Stimulated activated CD8-positive, alpha-beta memory T cell treated with anti-CD3 and anti-CD28 coated beads, Interleukin-4, amount 100 ng/mL, for 48 hours (primary cell): Measurements from ENCODE around the gene GPR78.

Source experiments
- DNase-seq: peaks from one replicate; pipeline ENCODE4 v3.0.0-alpha.2; 2020

The GPR78 gene

GRCh38 chr4:8580321-8581093, at the start of gene GPR78:
GPR78 (plus strand) TSS chr4:8580392; CDS start chr4:8580983, 591 bp downstream.
- peak; percentile 74 for DNase-seq

- DNase-seq, result no peak
These were observed 47.9 kb upstream of the GPR78 start for GRCh38 chr4:8532245-8532781.

GRCh38 chr4:8533274-8533865, 46.8 kb upstream of the GPR78 start:
- DNase-seq, result no peak

- no peak for DNase-seq
These were observed 46.1 kb upstream of the GPR78 start for GRCh38 chr4:8534129-8534528.

GRCh38 chr4:8534611-8535010, 45.6 kb upstream of the GPR78 start:
- DNase-seq, result no peak

- DNase-seq, result no peak
These were observed 43.7 kb upstream of the GPR78 start for GRCh38 chr4:8536467-8536866.

GRCh38 chr4:8537041-8537461, 43.1 kb upstream of the GPR78 start:
- DNase-seq, result no peak

- DNase-seq, result no peak
These were observed 42.0 kb upstream of the GPR78 start for GRCh38 chr4:8538076-8538702.

- DNase-seq, result no peak
These were observed 41.3 kb upstream of the GPR78 start for GRCh38 chr4:8538703-8539567.

- no peak for DNase-seq
These were observed 40.5 kb upstream of the GPR78 start for GRCh38 chr4:8539661-8540060.

GRCh38 chr4:8540072-8540471, 40.1 kb upstream of the GPR78 start:
- DNase-seq, result no peak

GRCh38 chr4:8540586-8540985, 39.6 kb upstream of the GPR78 start:
- DNase-seq, result no peak

- DNase-seq, result no peak
These were observed 39.2 kb upstream of the GPR78 start for GRCh38 chr4:8540991-8541390.

GRCh38 chr4:8541981-8542715, 38.0 kb upstream of the GPR78 start:
- DNase-seq, result no peak

- DNase-seq, result no peak
These were observed 37.2 kb upstream of the GPR78 start for GRCh38 chr4:8542776-8543525.

- no peak for DNase-seq
These were observed 36.6 kb upstream of the GPR78 start for GRCh38 chr4:8543623-8544022.

GRCh38 chr4:8544282-8544681, 35.9 kb upstream of the GPR78 start:
- no peak for DNase-seq

- no peak for DNase-seq
These were observed 35.3 kb upstream of the GPR78 start for GRCh38 chr4:8544741-8545438.

GRCh38 chr4:8545439-8545765, 34.8 kb upstream of the GPR78 start:
- no peak for DNase-seq

- DNase-seq, result no peak
These were observed 33.5 kb upstream of the GPR78 start for GRCh38 chr4:8546766-8547107.
